ENCODE results near the gene ETV1. TPM values are rescaled to one million over a fixed set of nuclear protein-coding genes. Genes with fewer than 3 reads are reported as not detected.
A peak's percentile ranks its signal among the peaks of the same experiment; 100 is the strongest.

The ETV1 gene
- total RNA-seq, 1 experiment from 2014 or later, result 45.9 TPM

DNA sequence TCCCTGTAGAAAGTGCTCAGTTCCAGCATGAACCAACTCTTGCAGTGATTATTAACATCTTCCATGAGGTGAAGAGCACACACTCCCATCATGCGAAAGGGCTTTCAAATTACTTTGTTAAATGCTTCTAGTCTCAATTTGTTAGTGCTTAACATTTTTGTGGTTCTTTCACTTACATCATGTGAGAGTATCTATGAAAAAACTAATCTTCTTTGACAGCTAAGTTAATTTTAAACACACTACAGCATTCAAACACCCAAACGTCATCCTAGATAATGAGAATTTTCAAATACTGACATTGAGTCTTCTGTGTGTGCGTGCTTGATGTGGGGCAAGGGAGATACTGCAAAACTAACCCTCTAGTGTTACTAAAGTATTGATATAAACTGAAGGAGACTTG, 84.8 kb downstream of the ETV1 start:
- Mint-ChIP-seq H3K4me1 (ENCODE audit: low read depth, unreplicated experiment) (peaks cover 15% of the 10 kb centered on the region), H3K36me3 (ENCODE audit: insufficient read depth, unreplicated experiment) (no peaks in the 10 kb centered on the region), H3K27me3 (ENCODE audit: unreplicated experiment) (no peaks in the 10 kb centered on the region), H3K27ac (ENCODE audit: unreplicated experiment) (no peak overlapping the region), H3K4me3 (ENCODE audit: low read depth, unreplicated experiment) (no peak overlapping the region), H3K9me3 (ENCODE audit: low read depth, unreplicated experiment) (no peaks in the 10 kb centered on the region)
- intact Hi-C loops (cut with micrococcal nuclease; ENCODE audit: unreplicated experiment), result no loop called here
- TF ChIP-seq, protein P1, sequence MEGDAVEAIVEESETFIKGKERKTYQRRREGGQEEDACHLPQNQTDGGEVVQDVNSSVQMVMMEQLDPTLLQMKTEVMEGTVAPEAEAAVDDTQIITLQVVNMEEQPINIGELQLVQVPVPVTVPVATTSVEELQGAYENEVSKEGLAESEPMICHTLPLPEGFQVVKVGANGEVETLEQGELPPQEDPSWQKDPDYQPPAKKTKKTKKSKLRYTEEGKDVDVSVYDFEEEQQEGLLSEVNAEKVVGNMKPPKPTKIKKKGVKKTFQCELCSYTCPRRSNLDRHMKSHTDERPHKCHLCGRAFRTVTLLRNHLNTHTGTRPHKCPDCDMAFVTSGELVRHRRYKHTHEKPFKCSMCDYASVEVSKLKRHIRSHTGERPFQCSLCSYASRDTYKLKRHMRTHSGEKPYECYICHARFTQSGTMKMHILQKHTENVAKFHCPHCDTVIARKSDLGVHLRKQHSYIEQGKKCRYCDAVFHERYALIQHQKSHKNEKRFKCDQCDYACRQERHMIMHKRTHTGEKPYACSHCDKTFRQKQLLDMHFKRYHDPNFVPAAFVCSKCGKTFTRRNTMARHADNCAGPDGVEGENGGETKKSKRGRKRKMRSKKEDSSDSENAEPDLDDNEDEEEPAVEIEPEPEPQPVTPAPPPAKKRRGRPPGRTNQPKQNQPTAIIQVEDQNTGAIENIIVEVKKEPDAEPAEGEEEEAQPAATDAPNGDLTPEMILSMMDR (IDR thresholded peaks at IDR 0.05; ENCODE audit: unreplicated experiment), result no peak
- CTCF ChIA-PET, result no interaction called here
- no peak for DNase-seq
- BruUV-seq (replicated peaks), result no TSS peak

DNA sequence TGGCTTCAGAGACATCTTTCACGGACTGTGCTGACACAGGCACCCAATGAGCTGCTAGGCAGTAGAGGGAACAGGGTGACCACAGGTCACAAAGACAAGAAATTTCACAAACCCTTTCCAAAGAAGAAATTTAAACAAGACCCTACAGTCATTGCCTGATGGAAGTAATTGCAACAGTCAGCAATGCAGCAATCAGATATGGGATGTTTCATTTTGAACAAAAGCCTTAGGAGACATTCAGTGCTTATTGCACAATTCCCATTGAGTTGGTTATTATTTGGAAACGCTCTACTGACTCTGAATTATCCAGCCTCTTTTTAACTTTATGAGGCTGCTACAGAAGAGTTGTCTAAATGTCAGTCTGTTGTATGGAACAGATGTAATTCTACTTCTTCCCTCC, 85.5 kb downstream of the ETV1 start:
- no peak for DNase-seq
- Mint-ChIP-seq H3K36me3 (ENCODE audit: insufficient read depth, unreplicated experiment) (no peaks in the 10 kb centered on the region), H3K27ac (ENCODE audit: unreplicated experiment) (no peak overlapping the region), H3K9me3 (ENCODE audit: low read depth, unreplicated experiment) (no peaks in the 10 kb centered on the region), H3K4me1 (ENCODE audit: low read depth, unreplicated experiment) (peaks cover 9% of the 10 kb centered on the region), H3K4me3 (ENCODE audit: low read depth, unreplicated experiment) (no peak overlapping the region), H3K27me3 (ENCODE audit: unreplicated experiment) (no peaks in the 10 kb centered on the region)
- CTCF ChIA-PET, result no interaction called here
- TF ChIP-seq, protein P1 (IDR thresholded peaks at IDR 0.05; ENCODE audit: unreplicated experiment), result no peak
- intact Hi-C loops (cut with micrococcal nuclease; ENCODE audit: unreplicated experiment), result no loop called here
- no TSS peak for BruUV-seq (replicated peaks)

DNA sequence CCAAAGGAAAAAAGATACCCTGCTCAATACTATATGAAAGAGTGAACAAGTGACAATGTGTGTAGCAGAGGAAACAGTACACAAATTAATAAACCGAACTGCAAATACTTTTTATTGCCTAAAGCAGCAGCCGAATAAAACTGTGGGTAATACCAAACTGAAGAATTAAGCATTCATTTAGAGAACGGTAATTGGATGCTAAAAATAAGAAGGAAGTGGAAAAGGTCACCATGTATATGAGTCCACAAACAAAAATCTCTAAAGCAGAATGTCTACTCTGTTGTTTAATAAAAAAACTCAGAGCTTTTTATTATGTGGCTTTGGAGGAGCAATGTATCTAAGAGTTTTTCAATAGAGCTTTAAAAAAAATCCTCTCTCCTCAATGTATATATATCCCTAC, 87.9 kb downstream of the ETV1 start:
- no peaks in the 10 kb centered on the region for H3K4me1 Mint-ChIP-seq (ENCODE audit: low read depth, unreplicated experiment)
- intact Hi-C loops (cut with micrococcal nuclease; ENCODE audit: unreplicated experiment), result no loop called here
- DNase-seq, result no peak
- no peak overlapping the region for H3K4me3 Mint-ChIP-seq (ENCODE audit: low read depth, unreplicated experiment)
- H3K36me3 Mint-ChIP-seq (ENCODE audit: insufficient read depth, unreplicated experiment), result no peaks in the 10 kb centered on the region
- H3K27ac Mint-ChIP-seq (ENCODE audit: unreplicated experiment), result no peak overlapping the region
- no peaks in the 10 kb centered on the region for H3K9me3 Mint-ChIP-seq (ENCODE audit: low read depth, unreplicated experiment)
- TF ChIP-seq, protein P1 (IDR thresholded peaks at IDR 0.05; ENCODE audit: unreplicated experiment), result no peak
- no TSS peak for BruUV-seq (replicated peaks)
- CTCF ChIA-PET, result no interaction called here
- H3K27me3 Mint-ChIP-seq (ENCODE audit: unreplicated experiment), result no peaks in the 10 kb centered on the region

DNA sequence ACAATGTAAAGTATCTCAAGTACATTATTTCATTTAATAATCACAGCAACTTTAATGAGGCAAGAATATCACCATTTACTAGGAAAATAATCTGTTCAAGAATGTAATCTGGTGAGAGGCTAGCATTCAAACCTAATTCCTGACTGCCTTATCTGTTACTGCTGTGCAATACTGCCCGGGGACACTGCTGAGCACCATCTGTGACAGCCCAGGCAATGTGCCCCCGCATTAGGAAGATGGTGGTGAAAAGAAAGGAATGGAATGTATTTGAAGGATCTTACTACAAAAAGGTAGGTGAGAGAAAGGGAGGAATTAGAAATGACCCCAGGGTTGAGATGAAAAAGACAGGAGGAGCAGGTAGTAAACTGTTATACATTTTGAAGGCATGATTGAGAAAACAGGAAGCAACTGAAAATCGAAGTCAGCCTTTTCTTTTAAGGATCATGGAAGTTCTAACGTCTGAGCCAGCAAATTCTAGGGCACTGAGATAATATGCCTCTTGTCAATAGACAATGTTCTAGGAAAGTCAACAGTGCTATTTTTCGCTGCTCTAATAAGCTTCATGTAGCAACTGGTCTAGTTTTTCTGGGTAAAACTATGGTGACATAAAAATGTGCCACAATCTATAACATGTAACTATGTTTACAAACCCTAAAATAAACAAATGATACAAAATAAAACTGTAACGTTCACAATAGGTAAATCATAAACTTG, 90.4 kb downstream of the ETV1 start:
- no peak for DNase-seq
- Mint-ChIP-seq H3K4me3 (ENCODE audit: low read depth, unreplicated experiment) (no peak overlapping the region), H3K4me1 (ENCODE audit: low read depth, unreplicated experiment) (no peaks in the 10 kb centered on the region), H3K27ac (ENCODE audit: unreplicated experiment) (peak overlapping the region; percentile 14), H3K9me3 (ENCODE audit: low read depth, unreplicated experiment) (no peaks in the 10 kb centered on the region), H3K27me3 (ENCODE audit: unreplicated experiment) (no peaks in the 10 kb centered on the region), H3K36me3 (ENCODE audit: insufficient read depth, unreplicated experiment) (no peaks in the 10 kb centered on the region)
- no TSS peak for BruUV-seq (replicated peaks)
- CTCF ChIA-PET, result no interaction called here
- intact Hi-C loops (cut with micrococcal nuclease; ENCODE audit: unreplicated experiment), result no loop called here
- TF ChIP-seq, protein P1 (IDR thresholded peaks at IDR 0.05; ENCODE audit: unreplicated experiment), result no peak

Data from Calu3 (cell line).